ENCODE results near the gene SPRR2A. TPM values are rescaled to one million over a fixed set of nuclear protein-coding genes. Genes with fewer than 3 reads are reported as not detected.

SPRR2A gene
- total RNA-seq, 1 experiment from 2014 or later: not detected

GRCh38 chr1:153095764-153096163 is 38.5 kb upstream of the SPRR2A start:
- no peak for ATAC-seq
- no TSS peak for BruUV-seq (replicated peaks)
- no peak for DNase-seq (ENCODE audit: low read depth, low spot score)
- CTCF ChIA-PET: no interaction called here
- Histone ChIP-seq H2AFZ (ENCODE audit: low read depth, low read length, poor library complexity, severe bottlenecking) (no peak overlapping the region), H3K4me1 (ENCODE audit: control insufficient read depth in 1 of 2, insufficient read depth in 2 of 2, low read length in 2 of 2) (peaks cover 8 to 19% of the 10 kb centered on the region in 2 experiments; a peak in 3 of 4 replicates), H3K79me2 (ENCODE audit: insufficient read depth, low read length) (no peaks in the 10 kb centered on the region), H3K4me2 (ENCODE audit: low read length) (no peak overlapping the region), H3K9ac (ENCODE audit: low read length) (no peak overlapping the region), H3K36me3 (ENCODE audit: control insufficient read depth in 1 of 2, insufficient read depth in 2 of 2, low read length in 2 of 2) (no peaks in the 10 kb centered on the region), H3K9me2 (ENCODE audit: insufficient read depth) (no peaks in the 10 kb centered on the region), H4K20me1 (ENCODE audit: insufficient read depth) (no peaks in the 10 kb centered on the region), H3K27ac (ENCODE audit: low read depth, low read length) (no peak overlapping the region), H3K9me3 (ENCODE audit: control insufficient read depth in 1 of 2, insufficient read depth in 1 of 2, low read depth in 1 of 2, low read length in 2 of 2) (no peaks in the 10 kb centered on the region), H3K4me3 (replicated peaks in 1 of 2; ENCODE audit: low read depth in 1 of 2, low read length in 2 of 2) (no peak overlapping the region), H3K27me3 (ENCODE audit: insufficient read depth, low read length) (no peaks in the 10 kb centered on the region)
- POLR2A ChIA-PET: no interaction called here
- TF ChIP-seq REST (IDR thresholded peaks at IDR 0.05; ENCODE audit: low read depth) (no peak), RAD21 (IDR thresholded peaks at IDR 0.05; ENCODE audit: low read depth) (no peak), CEBPB (IDR thresholded peaks at IDR 0.05; ENCODE audit: low read depth) (no peak), ZFX (IDR thresholded peaks at IDR 0.05) (no peak), POLR2AphosphoS5 (IDR thresholded peaks at IDR 0.05; ENCODE audit: low read depth, low read length) (no peak), EZH2phosphoT487 (IDR thresholded peaks at IDR 0.05; ENCODE audit: borderline replicate concordance) (no peak), ELF1 (IDR thresholded peaks at IDR 0.05; ENCODE audit: borderline replicate concordance, low read depth) (no peak)
- TF ChIP-seq, protein P1, sequence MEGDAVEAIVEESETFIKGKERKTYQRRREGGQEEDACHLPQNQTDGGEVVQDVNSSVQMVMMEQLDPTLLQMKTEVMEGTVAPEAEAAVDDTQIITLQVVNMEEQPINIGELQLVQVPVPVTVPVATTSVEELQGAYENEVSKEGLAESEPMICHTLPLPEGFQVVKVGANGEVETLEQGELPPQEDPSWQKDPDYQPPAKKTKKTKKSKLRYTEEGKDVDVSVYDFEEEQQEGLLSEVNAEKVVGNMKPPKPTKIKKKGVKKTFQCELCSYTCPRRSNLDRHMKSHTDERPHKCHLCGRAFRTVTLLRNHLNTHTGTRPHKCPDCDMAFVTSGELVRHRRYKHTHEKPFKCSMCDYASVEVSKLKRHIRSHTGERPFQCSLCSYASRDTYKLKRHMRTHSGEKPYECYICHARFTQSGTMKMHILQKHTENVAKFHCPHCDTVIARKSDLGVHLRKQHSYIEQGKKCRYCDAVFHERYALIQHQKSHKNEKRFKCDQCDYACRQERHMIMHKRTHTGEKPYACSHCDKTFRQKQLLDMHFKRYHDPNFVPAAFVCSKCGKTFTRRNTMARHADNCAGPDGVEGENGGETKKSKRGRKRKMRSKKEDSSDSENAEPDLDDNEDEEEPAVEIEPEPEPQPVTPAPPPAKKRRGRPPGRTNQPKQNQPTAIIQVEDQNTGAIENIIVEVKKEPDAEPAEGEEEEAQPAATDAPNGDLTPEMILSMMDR (IDR thresholded peaks at IDR 0.05 in 2 of 3, conservative IDR thresholded peaks at IDR 0.05 in 1 of 3; ENCODE audit: borderline replicate concordance in 1 of 3, insufficient read depth in 1 of 3, low read depth in 2 of 3, low read length in 2 of 3): no peak
- RAD21 ChIA-PET (ENCODE audit: low non-redundant PET in 1 of 2, low total read pairs in 2 of 2, uncharacterized antibody in 2 of 2, unreplicated experiment in 2 of 2): no interaction called here
- intact Hi-C loops (cut with micrococcal nuclease): no loop called here
